Skeletal muscle cell (primary cell): Measurements from ENCODE around the gene RBX1.

Source experiments
- DNase-seq: peaks from one replicate; pipeline ENCODE4 v3.0.0-alpha.2; 2010; ENCODE audit warnings: low read depth
- H3K4me3 ChIP-seq: 2 replicates; pipeline ENCODE4 v1.5.1; 2011; ENCODE audit warnings: low read depth, mild to moderate bottlenecking, control low read depth, low read length, moderate library complexity

The RBX1 gene

GRCh38 chr22:41009222-41009948, 58.2 kb downstream of the RBX1 start:
- DNase-seq: peak; percentile 36
- no peak overlapping the region for H3K4me3 ChIP-seq

DNA sequence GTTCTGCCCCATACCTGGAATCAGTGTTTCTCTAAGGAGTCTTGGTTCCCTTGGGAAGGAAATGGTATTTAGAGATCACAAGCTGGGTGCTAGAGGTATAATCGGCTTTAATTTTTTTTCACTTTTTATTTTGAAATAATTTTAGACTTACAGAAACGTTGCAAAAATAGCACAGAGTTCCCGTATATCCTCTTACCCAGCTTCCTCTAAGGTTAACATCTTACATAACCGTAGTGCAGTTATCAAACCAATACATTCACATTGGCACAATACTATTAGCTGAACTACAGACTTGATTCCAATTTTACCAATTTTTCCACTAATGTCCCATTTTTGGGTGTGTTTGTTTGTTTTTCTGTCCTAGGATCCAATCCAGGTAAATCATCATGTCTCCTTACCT, 63.8 kb downstream of the RBX1 start:
- DNase-seq: no peak
- no peak overlapping the region for H3K4me3 ChIP-seq

- DNase-seq: no peak
Measured at GRCh38 chr22:41021061-41021612, 70.0 kb downstream of the RBX1 start.

DNA sequence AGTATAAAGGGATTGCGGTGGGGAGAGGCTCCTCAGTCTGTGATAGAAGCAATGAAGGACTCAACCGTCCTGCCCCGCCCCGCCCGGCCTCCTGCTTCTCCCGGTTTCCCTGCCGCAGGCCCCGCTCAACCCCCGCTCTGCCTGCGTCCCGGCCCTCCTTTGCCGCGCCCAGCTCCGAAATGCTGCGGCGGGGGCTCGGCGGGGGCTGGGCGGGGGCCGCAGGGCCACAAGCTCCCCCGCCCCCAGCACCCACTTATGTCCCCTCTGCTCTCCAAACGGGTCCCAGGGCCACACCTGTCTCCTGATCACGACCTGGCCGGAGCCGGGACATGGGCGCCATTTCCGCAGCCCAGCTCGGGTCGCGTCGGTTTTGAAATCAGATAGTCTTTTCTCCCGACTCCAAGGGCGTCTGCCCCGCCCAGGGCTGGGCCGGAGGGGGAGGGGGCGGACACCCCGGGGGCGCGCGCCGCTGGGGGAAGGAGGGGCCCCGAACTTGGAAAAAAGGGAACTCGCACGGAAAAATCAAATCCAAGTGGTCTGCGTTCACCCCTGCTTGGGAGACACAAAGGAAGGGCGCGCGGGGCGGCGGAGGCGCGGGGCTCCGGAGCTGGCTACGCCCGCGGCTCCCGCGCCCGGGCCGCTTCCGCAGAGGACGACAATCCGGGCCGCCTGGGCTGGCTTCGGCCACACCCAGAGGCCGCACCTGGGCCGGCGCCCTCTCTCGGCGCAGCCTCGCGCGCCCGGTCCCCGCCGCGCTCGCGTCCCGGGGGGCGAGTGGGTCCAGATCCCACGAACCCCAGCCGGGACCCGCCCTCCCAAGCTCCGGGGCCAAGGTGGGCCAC, 70.7 kb downstream of the RBX1 start:
- DNase-seq: no peak

More at GRCh38 chr22:41021061-41021612, 70.0 kb downstream of the RBX1 start:
- peak overlapping the region; percentile 62 for H3K4me3 ChIP-seq

DNA sequence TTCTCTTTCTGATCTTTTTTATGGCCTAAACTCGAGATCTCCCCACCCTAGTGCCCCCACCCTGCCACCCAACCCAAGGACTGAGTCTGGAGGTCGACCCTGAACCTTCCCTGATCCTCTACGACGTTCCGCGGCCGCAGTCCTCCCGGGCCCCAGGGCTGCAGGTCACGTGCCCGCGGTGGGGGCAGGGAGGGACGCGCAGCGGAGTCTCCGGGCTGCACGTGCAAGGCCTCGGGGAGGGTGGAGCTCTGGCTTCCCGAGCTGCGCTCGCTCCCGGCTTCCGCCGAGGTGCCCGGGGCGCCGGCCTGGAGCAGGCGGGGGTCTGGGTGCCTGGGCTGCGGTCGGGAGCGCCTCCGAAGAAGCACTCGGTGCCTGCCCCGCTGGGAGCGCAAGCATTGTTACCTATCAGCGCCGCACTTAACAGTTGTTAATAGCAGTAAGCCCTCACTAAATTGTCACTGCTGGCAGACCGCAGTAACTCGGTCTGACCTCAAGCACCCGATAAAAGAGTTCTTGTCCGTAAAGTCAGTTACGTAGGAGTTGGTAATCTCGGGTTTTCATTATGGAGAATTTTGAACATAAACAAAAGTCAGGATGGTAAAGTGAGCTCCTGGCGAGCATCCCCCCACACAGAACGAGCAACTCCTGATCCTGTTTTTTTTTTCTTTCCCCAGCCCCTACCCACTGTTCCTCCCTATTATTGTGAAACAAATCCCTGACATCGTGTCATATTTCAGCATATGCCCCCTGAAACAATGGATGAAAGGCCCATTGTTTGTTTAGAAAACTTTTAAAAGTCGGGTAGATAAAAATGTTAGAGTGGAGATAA, 71.5 kb downstream of the RBX1 start:
- no peak for DNase-seq

More for the DNA sequence above, 70.7 kb downstream of the RBX1 start:
- H3K4me3 ChIP-seq: peak overlapping the region; percentile 62

More for the DNA sequence above, 71.5 kb downstream of the RBX1 start:
- peak overlapping the region; percentile 62 for H3K4me3 ChIP-seq
